HepG2 (cell line): Measurements from ENCODE around the gene RHBDL1. TPM values are rescaled to one million over a fixed set of nuclear protein-coding genes. Genes with fewer than 3 reads are reported as not detected.
A peak's percentile ranks its signal among the peaks of the same experiment; 100 is the strongest.

Experiments
- ATF4 ChIP-seq, 2 experiments: fragments of 450-650 bp in 1 of 2; sonication (generic) in 1 of 2; formaldehyde crosslinking; IDR thresholded peaks; 2 replicates each; pipeline versions ENCODE4 v1.5.0 to v1.8.0; 2020 to 2022; ENCODE audit warnings: mild to moderate bottlenecking in 1 of 2, missing genetic modification reagents in 1 of 2
- DMAP1 ChIP-seq: IDR thresholded peaks from 2 replicates; pipeline ENCODE4 v1.6.1; 2016
- EED ChIP-seq: sonication (generic); formaldehyde crosslinking; IDR thresholded peaks from 2 replicates; pipeline ENCODE4 v1.5.0; 2020; ENCODE audit warnings: mild to moderate bottlenecking, missing genetic modification reagents
- IRF9 ChIP-seq: sonication (generic); formaldehyde crosslinking; IDR thresholded peaks from 2 replicates; pipeline ENCODE4 v1.8.0; 2022; ENCODE audit warnings: missing genetic modification reagents, mild to moderate bottlenecking, borderline replicate concordance
- KDM1A ChIP-seq: IDR thresholded peaks from 2 replicates; pipeline ENCODE4 v1.6.1; 2016; ENCODE audit warnings: missing compliant biosample characterization
- MAF1 ChIP-seq: sonication (generic); formaldehyde crosslinking; IDR thresholded peaks from 2 replicates; pipeline ENCODE4 v1.5.0; 2020; ENCODE audit warnings: missing genetic modification reagents, borderline replicate concordance
- MEF2D ChIP-seq: sonication (generic); formaldehyde crosslinking; IDR thresholded peaks from 2 replicates; pipeline ENCODE4 v1.5.1; 2020; ENCODE audit warnings: mild to moderate bottlenecking, missing genetic modification reagents
- MIER3 ChIP-seq: IDR thresholded peaks from 2 replicates; pipeline ENCODE4 v1.6.1; 2016; ENCODE audit warnings: missing compliant biosample characterization, borderline replicate concordance
- MTF1 ChIP-seq: sonication (generic); formaldehyde crosslinking; IDR thresholded peaks from 2 replicates; pipeline ENCODE4 v1.5.0; 2020; ENCODE audit warnings: missing genetic modification reagents
- MXD1 ChIP-seq: sonication (generic); formaldehyde crosslinking; IDR thresholded peaks from 2 replicates; pipeline ENCODE4 v1.4.0; 2020; ENCODE audit warnings: mild to moderate bottlenecking, missing genetic modification reagents
- NFE2 ChIP-seq: sonication (generic); formaldehyde crosslinking; IDR thresholded peaks from 2 replicates; pipeline ENCODE4 v1.4.0; 2020; ENCODE audit warnings: missing genetic modification reagents
- PBX2 ChIP-seq: IDR thresholded peaks from 2 replicates; pipeline ENCODE4 v1.6.1; 2016; ENCODE audit warnings: control low read depth
- REPIN1 ChIP-seq: sonication (generic); formaldehyde crosslinking; IDR thresholded peaks from 2 replicates; pipeline ENCODE4 v1.8.0; 2022; ENCODE audit warnings: missing genetic modification reagents, low read depth, mild to moderate bottlenecking, borderline replicate concordance
- SNRNP70 ChIP-seq: fragments of 200-400 bp; formaldehyde crosslinking; IDR thresholded peaks from 2 replicates; pipeline ENCODE4 v1.6.1; 2017; ENCODE audit warnings: mild to moderate bottlenecking, low read depth, low read length, moderate library complexity
- TEAD3 ChIP-seq: optimal IDR thresholded peaks from 2 replicates; pipeline ENCODE3; 2016; ENCODE audit warnings: borderline replicate concordance
- ZNF20 ChIP-seq: sonication (generic); formaldehyde crosslinking; IDR thresholded peaks from 2 replicates; pipeline ENCODE4 v1.4.0; 2020; ENCODE audit warnings: mild to moderate bottlenecking, moderate library complexity, missing genetic modification reagents
- ZNF281 ChIP-seq: sonication (generic); formaldehyde crosslinking; IDR thresholded peaks from 2 replicates; pipeline ENCODE4 v1.4.0; 2020; ENCODE audit warnings: missing genetic modification reagents, borderline replicate concordance
- ZNF547 ChIP-seq: sonication (generic); formaldehyde crosslinking; IDR thresholded peaks from 2 replicates; pipeline ENCODE4 v1.5.1; 2020; ENCODE audit warnings: mild to moderate bottlenecking, missing genetic modification reagents
- ZNF670 ChIP-seq: sonication (generic); formaldehyde crosslinking; IDR thresholded peaks from 2 replicates; pipeline ENCODE4 v1.8.0; 2022; ENCODE audit warnings: mild to moderate bottlenecking, missing genetic modification reagents, borderline replicate concordance
- ZNF691 ChIP-seq: sonication (generic); formaldehyde crosslinking; IDR thresholded peaks from 2 replicates; pipeline ENCODE4 v1.4.0; 2020; ENCODE audit warnings: missing genetic modification reagents, low read depth, mild to moderate bottlenecking, borderline replicate concordance
- ZNF704 ChIP-seq: sonication (generic); formaldehyde crosslinking; IDR thresholded peaks from 2 replicates; pipeline ENCODE4 v1.8.1; 2023; ENCODE audit warnings: mild to moderate bottlenecking, inconsistent platforms, moderate library complexity, missing genetic modification reagents, borderline replicate concordance
- ZNF792 ChIP-seq: IDR thresholded peaks from 2 replicates; pipeline ENCODE4 v1.6.1; 2016
- polyA plus RNA-seq, 8 experiments: library from polyadenylated mRNA; depleted of rRNA in 3 of 8; stranded (reverse) in 7 of 8; unstranded in 1 of 8; fragments of >200 nt; fragmentation: Illumina TruSeq in 4 of 8; extraction: Trizol in 4 of 8; gene quantifications; 2 replicates each; pipeline versions ENCODE4 v1.2.1 to v1.2.3, GENCODE V29; 2011 to 2016; ENCODE audit warnings: low read depth in 4 of 8, missing spikeins in 1 of 8, mixed read lengths in 1 of 8; ENCODE audit not compliant: insufficient read depth in 1 of 8
- total RNA-seq, 5 experiments: library from RNA; depleted of rRNA; stranded (reverse); fragments of >200 nt; fragmentation: Illumina TruSeq; extraction: Trizol; gene quantifications; 2 replicates each; pipeline ENCODE4 v1.2.3, GENCODE V29; 2016; ENCODE audit warnings: low read depth in 1 of 5

RHBDL1 gene
- total and polyA plus RNA-seq, 2 of the 13 experiments (the other 11 are each of a cell fraction or from before 2014, with no cell fraction given): 1.8 to 3.8 TPM

GRCh38 chr16:630249-630814, 45.1 kb upstream of the RHBDL1 start (continued):
- TF ChIP-seq IRF9 (CRISPR knock-in tag) (no peak), ZNF691 (CRISPR knock-in tag) (no peak), ZNF670 (no peak), ZNF547 (CRISPR knock-in tag) (0 out of 2 replicates have a peak, but pooled peaks have one; percentile 2), TEAD3 (CRISPR knock-in tag) (no peak), MEF2D (CRISPR knock-in tag) (0 out of 2 replicates have a peak, but pooled peaks have one; percentile 29), ZNF704 (CRISPR knock-in tag) (peak; percentile 68; the same call in 1 of the 2 replicates), PBX2 (no peak), REPIN1 (CRISPR knock-in tag) (no peak), MIER3 (CRISPR knock-in tag) (no peak), ZNF20 (CRISPR knock-in tag) (no peak), SNRNP70 (no peak), ATF4 (CRISPR knock-in tag; IDR thresholded peaks at IDR 0.05) (no peak), EED (CRISPR knock-in tag) (no peak), MTF1 (no peak; the same call in 1 of the 2 replicates), MAF1 (CRISPR knock-in tag) (peak; percentile 63; the same call in 1 of the 2 replicates), NFE2 (CRISPR knock-in tag) (no peak), DMAP1 (CRISPR knock-in tag) (0 out of 2 replicates have a peak, but pooled peaks have one; percentile 9), ZNF792 (CRISPR knock-in tag) (0 out of 2 replicates have a peak, but pooled peaks have one; percentile 10), MXD1 (CRISPR knock-in tag) (0 out of 2 replicates have a peak, but pooled peaks have one; percentile 17), KDM1A (CRISPR knock-in tag) (no peak), ZNF281 (CRISPR knock-in tag) (peak; percentile 97)
